Measurements from ENCODE around the gene TOX2.

DNA sequence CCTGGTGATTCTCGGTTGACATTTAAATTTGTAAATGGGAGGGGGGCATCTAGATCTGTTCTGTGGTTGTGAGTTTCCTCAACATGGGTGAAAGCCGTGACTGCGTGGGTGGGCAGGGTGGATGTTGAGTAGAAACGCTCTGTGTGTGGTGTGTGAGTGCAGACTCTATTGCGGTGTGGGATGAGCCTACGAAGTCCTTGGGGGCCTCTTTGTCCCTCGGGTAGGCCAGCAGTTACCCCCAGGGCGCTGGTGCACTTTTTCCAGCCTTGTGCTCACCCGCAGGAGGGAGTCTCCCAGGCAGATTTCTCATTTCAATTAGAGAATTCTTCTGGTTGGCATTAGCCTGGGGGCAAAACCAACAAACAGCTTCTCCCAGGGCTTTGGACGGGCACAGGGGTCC is 10.6 kb downstream of the TOX2 start:
- no peak for TF ChIP-seq POLR2A (IDR thresholded peaks at IDR 0.05; ENCODE audit: low read depth, low read length)
- TF ChIP-seq POLR2AphosphoS5 (IDR thresholded peaks at IDR 0.05; ENCODE audit: low read depth, low read length): no peak
- no peak for TF ChIP-seq TAF1 (IDR thresholded peaks at IDR 0.05; ENCODE audit: borderline replicate concordance, low read depth, low read length)

Measured in GM12892 (cell line).